K562 (cell line): ENCODE measurements around the gene AUNIP. TPM values are rescaled to one million over a fixed set of nuclear protein-coding genes. Genes with fewer than 3 reads are reported as not detected.

ENCODE experiments used
- ATAC-seq: fragments of 200-7000 bp; cut with Tn5 transposase; 3 replicates; pipeline ENCODE4 v1.9.1; 2020; ENCODE audit warnings: moderate library complexity
- BruUV-seq: library from RNA; stranded (reverse); fragments of 400-500 nt; replicated peaks from 2 replicates; lab custom pipeline; 2021; lab: Mats Ljungman, UMichigan
- CTCF ChIA-PET: fragments of 300-600 bp; formaldehyde crosslinking; extraction: SDS; loops from one replicate; lab custom pipeline; 2021; ENCODE audit warnings: low intra/inter-chr PET ratio; lab: Yijun Ruan, JAX
- POLR2A ChIA-PET: fragments of 300-600, 350-650 bp; sonication (Branson Sonifier 250); formaldehyde crosslinking; extraction: SDS; loops from one replicate; lab custom pipeline; 2021; ENCODE audit warnings: antibody characterized with exemption, inconsistent platforms; lab: Yijun Ruan, JAX
- DNase-seq, 4 experiments: peaks; one replicate each; pipeline versions ENCODE4 v3.0.0 to v3.0.0-alpha.2; 2011 to 2018; ENCODE audit warnings: low spot score in 3 of 4, mixed read lengths in 3 of 4; ENCODE audit errors: extremely low read depth in 1 of 4
- FAIRE-seq: peaks from 2 replicates; lab custom pipeline; 2011; peaks lifted over from hg19 to GRCh38; lab: Jason Lieb, UNC
- H2AFZ ChIP-seq: 2 replicates; pipeline ENCODE4 v1.6.0; 2011; ENCODE audit warnings: low read depth, low read length, control low read depth, inconsistent platforms
- H3K27ac ChIP-seq: fragments of 200-600 bp; 3 replicates; pipeline ENCODE4 v1.8.0; 2011; ENCODE audit warnings: low read depth, mild to moderate bottlenecking, control low read depth, inconsistent platforms, low read length, moderate library complexity, mixed read lengths; ENCODE audit errors: extremely low read depth
- H3K27me3 ChIP-seq, 2 experiments: fragments of 300-600 bp in 1 of 2; 2 replicates in 1 of 2; 3 replicates in 1 of 2; pipeline versions ENCODE4 v1.6.0 to v1.8.0; 2011; ENCODE audit warnings: inconsistent platforms in 2 of 2, low read length in 2 of 2, mild to moderate bottlenecking in 1 of 2, mixed read lengths in 1 of 2, moderate library complexity in 1 of 2; ENCODE audit not compliant: control insufficient read depth in 2 of 2, insufficient read depth in 2 of 2
- H3K36me3 ChIP-seq: fragments of 300-600 bp; 3 replicates; pipeline ENCODE4 v1.8.0; 2011; ENCODE audit warnings: mild to moderate bottlenecking, low read length, inconsistent platforms; ENCODE audit not compliant: control insufficient read depth, insufficient read depth
- H3K4me1 ChIP-seq, 2 experiments: fragments of 200-600 bp in 1 of 2; replicated peaks in 1 of 2; 2 replicates in 1 of 2; 3 replicates in 1 of 2; pipeline versions ENCODE4 v1.5.1 to v1.8.0; 2011; ENCODE audit warnings: inconsistent platforms in 2 of 2, low read length in 2 of 2, mild to moderate bottlenecking in 1 of 2, mixed read lengths in 1 of 2, moderate library complexity in 1 of 2; ENCODE audit not compliant: control insufficient read depth in 2 of 2, insufficient read depth in 2 of 2
- H3K4me2 ChIP-seq: 2 replicates; pipeline ENCODE4 v1.6.1; 2011; ENCODE audit warnings: low read length, control low read depth, inconsistent platforms, mixed read lengths; ENCODE audit not compliant: insufficient read depth
- H3K4me3 ChIP-seq: fragments of 200-600 bp; sonication (generic), shearing (Covaris generic); 2 replicates; pipeline ENCODE4 v1.5.1; 2016; ENCODE audit warnings: control low read depth, inconsistent platforms
- H3K79me2 ChIP-seq: fragments of 200-600 bp; 3 replicates; pipeline ENCODE4 v1.8.0; 2011; ENCODE audit warnings: low read length, inconsistent platforms; ENCODE audit not compliant: control insufficient read depth, insufficient read depth
- H3K9ac ChIP-seq, 2 experiments: 2 replicates each; pipeline versions ENCODE4 v1.6.0 to v1.6.1; 2011; ENCODE audit warnings: low read depth in 2 of 2, low read length in 2 of 2, control low read depth in 1 of 2, inconsistent platforms in 1 of 2, mild to moderate bottlenecking in 1 of 2, mixed read lengths in 1 of 2; ENCODE audit not compliant: insufficient read depth in 1 of 2
- H3K9me1 ChIP-seq: one replicate; pipeline ENCODE4 v1.6.0; 2011; ENCODE audit warnings: inconsistent platforms, mild to moderate bottlenecking, low read length, moderate library complexity; ENCODE audit not compliant: control insufficient read depth, insufficient read depth
- H3K9me3 ChIP-seq: replicated peaks from 2 replicates; pipeline ENCODE4 v1.5.1; 2011; ENCODE audit warnings: low read depth, low read length, inconsistent platforms; ENCODE audit not compliant: control insufficient read depth, insufficient read depth
- H4K20me1 ChIP-seq: replicated peaks from 2 replicates; pipeline ENCODE4 v1.6.1; 2011; ENCODE audit warnings: low read length, inconsistent platforms, mixed read lengths; ENCODE audit not compliant: control insufficient read depth, insufficient read depth
- BCOR ChIP-seq: fragments of 450-650 bp; IDR thresholded peaks from 2 replicates; pipeline ENCODE4 v1.6.1; 2016
- DIDO1 ChIP-seq: fragments of 450-650 bp; IDR thresholded peaks from 2 replicates; pipeline ENCODE4 v1.6.1; 2016; ENCODE audit warnings: low read depth, missing biosample characterization, missing genetic modification characterization
- ERF ChIP-seq: fragments of 450-650 bp; formaldehyde crosslinking; IDR thresholded peaks from 2 replicates; pipeline ENCODE4 v1.4.0; 2020; ENCODE audit warnings: mild to moderate bottlenecking, mixed read lengths
- GTF2B ChIP-seq: IDR thresholded peaks from 2 replicates; pipeline ENCODE4 v1.6.1; 2011; ENCODE audit not compliant: insufficient read length; ENCODE audit errors: extremely low read depth
- HDAC2 ChIP-seq: fragments of 450-650 bp; IDR thresholded peaks from 2 replicates; pipeline ENCODE4 v1.6.1; 2016; ENCODE audit warnings: mild to moderate bottlenecking
- JUND ChIP-seq, 2 experiments: IDR thresholded peaks; 2 replicates in 1 of 2; 3 replicates in 1 of 2; pipeline ENCODE4 v1.6.1; 2011; ENCODE audit warnings: borderline replicate concordance in 2 of 2, low read depth in 2 of 2, low read length in 2 of 2, improper control_type of control experiment in 1 of 2, missing biosample characterization in 1 of 2, missing genetic modification characterization in 1 of 2, missing genetic modification reagents in 1 of 2
- MEF2A ChIP-seq: IDR thresholded peaks from 2 replicates; pipeline ENCODE4 v1.6.1; 2011; ENCODE audit warnings: low read depth, mild to moderate bottlenecking, low read length, moderate library complexity; ENCODE audit not compliant: control insufficient read depth
- MXD1 ChIP-seq: fragments of 250-450 bp; sonication (Bioruptor Pico); IDR thresholded peaks from 2 replicates; pipeline ENCODE4 v1.8.0; 2021; ENCODE audit warnings: borderline replicate concordance, mild to moderate bottlenecking, moderate library complexity; ENCODE audit not compliant: poor library complexity, severe bottlenecking
- NFE2 ChIP-seq: IDR thresholded peaks from 2 replicates; pipeline ENCODE4 v1.6.1; 2014; ENCODE audit warnings: antibody characterized with exemption, low read depth
- PCBP2 ChIP-seq: fragments of 200-400 bp; formaldehyde crosslinking; IDR thresholded peaks from 2 replicates; pipeline ENCODE4 v1.6.1; 2018; ENCODE audit warnings: low read length, low read depth, mild to moderate bottlenecking, moderate library complexity; ENCODE audit not compliant: poor library complexity, severe bottlenecking
- PHF20 ChIP-seq: fragments of 450-650 bp; IDR thresholded peaks from 2 replicates; pipeline ENCODE4 v1.6.1; 2018; ENCODE audit not compliant: partially characterized antibody
- PHF21A ChIP-seq: fragments of 450-650 bp; IDR thresholded peaks from 2 replicates; pipeline ENCODE4 v1.6.1; 2017; ENCODE audit warnings: low read depth, borderline replicate concordance
- PTBP1 ChIP-seq: fragments of 200-400 bp; formaldehyde crosslinking; IDR thresholded peaks from 2 replicates; pipeline ENCODE4 v1.6.1; 2017; ENCODE audit warnings: low read depth, low read length
- TAF9B ChIP-seq: fragments of 450-650 bp; IDR thresholded peaks from 2 replicates; pipeline ENCODE4 v1.6.1; 2018; ENCODE audit warnings: mild to moderate bottlenecking; ENCODE audit not compliant: partially characterized antibody
- YY1 ChIP-seq, 3 experiments: IDR thresholded peaks; 2 replicates each; pipeline ENCODE4 v1.6.1; 2011; ENCODE audit warnings: low read length in 2 of 3, mild to moderate bottlenecking in 2 of 3, moderate library complexity in 2 of 3, borderline replicate concordance in 1 of 3, control low read depth in 1 of 3, low read depth in 1 of 3; ENCODE audit not compliant: insufficient read depth in 3 of 3, insufficient replicate concordance in 2 of 3, control insufficient read depth in 1 of 3, insufficient read length in 1 of 3; ENCODE audit errors: extremely low read depth in 1 of 3
- ZNF707 ChIP-seq: fragments of 250-450 bp; sonication (Bioruptor Pico); conservative IDR thresholded peaks from 2 replicates; pipeline ENCODE4 v1.8.0; 2022; ENCODE audit warnings: inconsistent platforms, mild to moderate bottlenecking, moderate library complexity
- WGBS: fragments of 100-300 bp; shearing (Covaris generic); methylation state at CpG from one replicate; pipeline ENCODE4 v1.1.6; 2016; ENCODE audit warnings: low coverage, mixed read lengths; ENCODE audit not compliant: insufficient coverage; ENCODE audit errors: missing lambda C conversion rate; 5-methylcytosine and 5-hydroxymethylcytosine counted together
- in situ Hi-C: fragments of 300-500 bp; cut with MboI; formaldehyde crosslinking; loops from 4 replicates; pipeline ENCODE4 v1.15.0; 2018; ENCODE audit warnings: inconsistent platforms, mixed read lengths
- intact Hi-C: fragments of 100-400 bp; cut with micrococcal nuclease; formaldehyde crosslinking; loops from 2 replicates; pipeline ENCODE4 v1.14.2; 2022
- polyA plus RNA-seq, 8 experiments: library from polyadenylated mRNA; depleted of rRNA in 4 of 8; stranded (reverse) in 5 of 8; unstranded in 3 of 8; fragments of >200 nt; fragmentation: Nextera tagmentation in 2 of 8; fragmentation: Illumina TruSeq in 1 of 8; extraction: Ambion mirVana in 2 of 8; extraction: Trizol in 1 of 8; gene quantifications; 2 replicates each; pipeline versions ENCODE4 v1.2.1 to v1.2.3, GENCODE V29; 2011 to 2014; ENCODE audit warnings: inconsistent platforms in 1 of 8, missing spikeins in 1 of 8
- total RNA-seq, 7 experiments: library from RNA; depleted of rRNA in 6 of 7; stranded (reverse); fragments of >200 nt in 6 of 7; fragmentation: Illumina TruSeq in 2 of 7; extraction: Trizol in 2 of 7; gene quantifications; 2 replicates each; pipeline versions ENCODE4 v1.2.1 to v1.2.3, GENCODE V29; 2011 to 2021; ENCODE audit warnings: low replicate concordance in 1 of 7
- TF ChIP-seq, protein P1 (sequence below): sonication (generic); formaldehyde crosslinking; IDR thresholded peaks from 2 replicates; pipeline ENCODE4 v1.8.1; 2022; ENCODE audit warnings: missing genetic modification reagents

The AUNIP gene
- total and polyA plus RNA-seq, 9 of the 15 experiments (the other 6 are each of a cell fraction or from before 2014, with no cell fraction given) = 12.1 to 53.8 (median 47.1) TPM

DNA sequence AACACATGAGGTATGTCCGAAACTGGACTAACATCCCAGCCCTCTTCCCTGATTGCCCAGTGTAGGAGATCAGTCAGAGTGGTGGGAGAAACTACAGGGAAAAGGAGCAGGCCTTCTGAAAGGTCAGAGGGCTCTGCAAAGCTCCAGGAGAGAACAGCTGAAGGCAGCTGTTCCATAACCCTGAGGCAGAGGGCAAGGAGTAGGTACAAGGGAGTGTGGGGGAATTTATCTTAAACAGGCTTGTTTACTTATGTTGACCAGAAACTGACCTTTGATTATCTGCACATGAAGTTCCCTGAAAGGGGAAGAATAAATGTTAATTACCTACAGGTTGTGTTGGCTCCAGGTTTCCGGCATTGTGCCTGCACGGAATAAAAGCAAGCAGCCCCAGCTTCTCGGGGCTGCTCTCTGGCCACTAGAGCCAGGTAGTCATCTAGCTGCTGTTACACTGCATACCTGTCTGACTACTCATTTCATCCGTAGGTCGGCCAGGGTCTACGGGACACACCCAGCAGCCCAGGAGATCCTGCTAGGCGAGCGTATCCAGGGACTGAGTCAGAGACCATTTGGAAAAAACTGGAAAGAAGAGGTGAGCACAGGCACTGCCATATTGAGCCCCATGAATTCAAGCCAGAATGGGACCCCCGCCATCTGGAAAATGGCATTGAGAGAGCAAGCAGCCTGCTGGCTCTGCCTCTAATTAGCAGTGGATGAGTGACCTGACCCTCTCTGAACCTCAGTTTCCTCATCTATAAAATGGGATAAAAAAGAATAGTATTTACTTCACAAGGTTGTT is 31.2 kb upstream of the AUNIP start:
- peak overlapping the region in 1 of 2 experiments; percentile 74; a peak in 1 of 4 replicates for H3K9ac ChIP-seq
- ChIA-PET POLR2A (interaction anchor here (0.6 to 3.7 kb wide), 5 partner anchors 12 to 1328 kb away, joined by 3 to 22 read pairs (median 3); partner anchors contain the start of gene PAFAH2), CTCF (interaction anchor here (1.8 kb wide), 1 partner anchor 53 kb away, joined by 6 read pairs; no protein-coding TSS in a partner anchor)
- peak overlapping the region; percentile 43 for H3K4me2 ChIP-seq
- peak in 1 of 4 experiments; percentile 13 for DNase-seq
- no TSS peak for BruUV-seq
- no peaks in the 10 kb centered on the region for H3K9me3 ChIP-seq
- no peaks in the 10 kb centered on the region for H3K27me3 ChIP-seq
- intact Hi-C loops (no loop called here), in situ Hi-C loops (loop anchor here (5.0 kb wide), 1 partner anchor 68 kb away; no protein-coding TSS in a partner anchor)
- FAIRE-seq = no peak
- H3K4me3 ChIP-seq = no peak overlapping the region
- H3K36me3 ChIP-seq = peaks cover 18% of the 10 kb centered on the region; the same call in 2 of the 3 replicates
- ATAC-seq = peak; percentile 6; the same call in 2 of the 3 replicates
- H3K27ac ChIP-seq = no peak overlapping the region
- no peaks in the 10 kb centered on the region for H3K79me2 ChIP-seq
- H3K4me1 ChIP-seq = peaks cover 25 to 30% of the 10 kb centered on the region in 2 experiments
- 0 out of 2 replicates have a peak overlapping the region, but pooled peaks have one; percentile 4 for H2AFZ ChIP-seq
- WGBS = 39% methylated on average over 10 of the region's 10 CpGs
- peaks cover under 1% of the 10 kb centered on the region; the same call in 1 of the 2 replicates for H4K20me1 ChIP-seq
- H3K9me1 ChIP-seq = no peaks in the 10 kb centered on the region
- no peak for TF ChIP-seq GTF2B
- no peak for TF ChIP-seq MXD1 (CRISPR knock-in tag)
- no peak for TF ChIP-seq PHF21A
- no peak for TF ChIP-seq MEF2A
- no peak for TF ChIP-seq JUND (IDR thresholded peaks at IDR 0.05; ENCODE audit: borderline replicate concordance, low read depth, low read length)
- TF ChIP-seq JUND (tag; IDR thresholded peaks at IDR 0.05; ENCODE audit: borderline replicate concordance, low read depth, low read length) = no peak; the same call in 2 of the 3 replicates
- no peak for TF ChIP-seq ERF (CRISPR knock-in tag)
- no peak for TF ChIP-seq TAF9B
- TF ChIP-seq PHF20 = no peak
- peak; percentile 44; the same call in 1 of the 2 replicates for TF ChIP-seq BCOR
- TF ChIP-seq, protein P1, sequence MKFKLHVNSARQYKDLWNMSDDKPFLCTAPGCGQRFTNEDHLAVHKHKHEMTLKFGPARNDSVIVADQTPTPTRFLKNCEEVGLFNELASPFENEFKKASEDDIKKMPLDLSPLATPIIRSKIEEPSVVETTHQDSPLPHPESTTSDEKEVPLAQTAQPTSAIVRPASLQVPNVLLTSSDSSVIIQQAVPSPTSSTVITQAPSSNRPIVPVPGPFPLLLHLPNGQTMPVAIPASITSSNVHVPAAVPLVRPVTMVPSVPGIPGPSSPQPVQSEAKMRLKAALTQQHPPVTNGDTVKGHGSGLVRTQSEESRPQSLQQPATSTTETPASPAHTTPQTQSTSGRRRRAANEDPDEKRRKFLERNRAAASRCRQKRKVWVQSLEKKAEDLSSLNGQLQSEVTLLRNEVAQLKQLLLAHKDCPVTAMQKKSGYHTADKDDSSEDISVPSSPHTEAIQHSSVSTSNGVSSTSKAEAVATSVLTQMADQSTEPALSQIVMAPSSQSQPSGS (CRISPR knock-in tag) = no peak
- no peak for TF ChIP-seq HDAC2
- TF ChIP-seq PTBP1 = no peak
- no peak for TF ChIP-seq PCBP2
- no peak for TF ChIP-seq YY1 (IDR thresholded peaks at IDR 0.05; ENCODE audit: borderline replicate concordance in 1 of 3, control insufficient read depth in 1 of 3, extremely low read depth in 1 of 3, insufficient read depth in 3 of 3, insufficient read length in 1 of 3, insufficient replicate concordance in 2 of 3, low read depth in 1 of 3, low read length in 2 of 3)
- TF ChIP-seq NFE2 = no peak
- TF ChIP-seq ZNF707 (CRISPR knock-in tag) = no peak
- no peak for TF ChIP-seq DIDO1
